ENCODE results near the gene ERC2.

- no peak for TF ChIP-seq GATA3 (IDR thresholded peaks at IDR 0.05; ENCODE audit: low read depth, low read length)
- TF ChIP-seq GATA2 (IDR thresholded peaks at IDR 0.05; ENCODE audit: low read depth, low read length): no peak
Measured at GRCh38 chr3:55541456-55541855, 926.8 kb downstream of the ERC2 start.

Measured in SH-SY5Y (cell line).